Suprapubic skin (tissue), 4 donors: ENCODE data around the gene GPR149. TPM values are rescaled to one million over a fixed set of nuclear protein-coding genes. Genes with fewer than 3 reads are reported as not detected.
"Not testable (repeated sequence)": the region's sequence is repeated elsewhere in the genome, so short reads cannot be mapped to it uniquely, and the experiment has no call there.

Source experiments
- DNase-seq, 2 donors: peaks; one replicate each; pipeline ENCODE4 v3.0.0-alpha.2; 2019; ENCODE audit warnings: low spot score in 2 of 2
- H3K27ac ChIP-seq: fragments of 200-600 bp; sonication (generic); one replicate; pipeline ENCODE4 v1.5.1; 2019
- H3K27me3 ChIP-seq: fragments of 200-600 bp; sonication (generic); one replicate; pipeline ENCODE4 v1.5.1; 2019
- H3K36me3 ChIP-seq: fragments of 200-600 bp; sonication (generic); one replicate; pipeline ENCODE4 v1.5.1; 2019
- H3K4me1 ChIP-seq: fragments of 200-600 bp; sonication (generic); one replicate; pipeline ENCODE4 v1.5.1; 2019
- H3K4me3 ChIP-seq: fragments of 200-600 bp; sonication (generic); one replicate; pipeline ENCODE4 v1.5.1; 2019; ENCODE audit warnings: mild to moderate bottlenecking
- H3K9me3 ChIP-seq: fragments of 200-600 bp; sonication (generic); one replicate; pipeline ENCODE4 v1.5.1; 2019
- CTCF ChIP-seq, 2 donors: fragments of 200-600 bp in 1 of 2; fragments of 450-650 bp in 1 of 2; sonication (generic) in 1 of 2; IDR thresholded peaks; one replicate each; pipeline ENCODE4 v1.5.1; 2016 to 2019; ENCODE audit warnings: antibody characterized with exemption in 2 of 2, mild to moderate bottlenecking in 1 of 2, moderate library complexity in 1 of 2
- EP300 ChIP-seq: sonication (generic); formaldehyde crosslinking; IDR thresholded peaks from one replicate; pipeline ENCODE4 v1.6.1; 2017; ENCODE audit warnings: antibody characterized with exemption
- POLR2A ChIP-seq, 2 donors: fragments of 450-650 bp; IDR thresholded peaks; one replicate each; pipeline ENCODE4 v1.6.1; 2017; ENCODE audit warnings: antibody characterized with exemption in 2 of 2, mild to moderate bottlenecking in 2 of 2, moderate library complexity in 2 of 2
- POLR2AphosphoS5 ChIP-seq, 3 donors: sonication (generic); formaldehyde crosslinking; IDR thresholded peaks; one replicate each; pipeline ENCODE4 v1.6.1; 2017; ENCODE audit warnings: antibody characterized with exemption in 3 of 3
- WGBS: methylation state at CpG from one replicate; pipeline ENCODE4 v1.1.5; 2018; 5-methylcytosine and 5-hydroxymethylcytosine counted together
- total RNA-seq, 4 donors: library from RNA; depleted of rRNA; stranded (reverse); fragments of >200 nt; gene quantifications; one replicate each; pipeline ENCODE4 v1.1.0, GENCODE V29; 2016

Gene GPR149
- under 1 TPM in 1 of 4 donors, not detected in 3; 0.25 TPM for total RNA-seq

GRCh38 chr3:154430014-154430413 lies at the start of gene GPR149:
Gene GPR149 (minus strand): TSS chr3:154430190. CDS start chr3:154429615, 575 bp downstream.
- H3K27ac ChIP-seq: no peak within 1 kb of the TSS
- no peak for TF ChIP-seq EP300
- TF ChIP-seq POLR2AphosphoS5 (IDR thresholded peaks at IDR 0.05): no peak
- no peak for TF ChIP-seq CTCF (IDR thresholded peaks at IDR 0.05)
- TF ChIP-seq POLR2A (IDR thresholded peaks at IDR 0.05): no peak
- no peaks in the 10 kb centered on the region for H3K9me3 ChIP-seq
- DNase-seq: no peak
- H3K27me3 ChIP-seq: peaks cover 22% of the 10 kb centered on the region
- H3K4me1 ChIP-seq: peaks cover 18% of the 10 kb centered on the region
- 19% methylated on average over 7 of the region's 7 CpGs for WGBS
- no peaks in the 10 kb centered on the region for H3K36me3 ChIP-seq
- peak within 1 kb of the TSS; percentile 44 for H3K4me3 ChIP-seq

- Histone ChIP-seq H3K4me1 (no peaks in the 10 kb centered on the region), H3K4me3 (no peak overlapping the region), H3K36me3 (no peaks in the 10 kb centered on the region), H3K27me3 (no peaks in the 10 kb centered on the region), H3K9me3 (no peaks in the 10 kb centered on the region), H3K27ac (no peak overlapping the region)
- TF ChIP-seq POLR2A (IDR thresholded peaks at IDR 0.05): no peak
- TF ChIP-seq POLR2AphosphoS5 (IDR thresholded peaks at IDR 0.05): no peak
- TF ChIP-seq EP300: no peak
- no peak for TF ChIP-seq CTCF (IDR thresholded peaks at IDR 0.05)
- no peak for DNase-seq
These were observed 43.8 kb upstream of the GPR149 start for GRCh38 chr3:154473769-154474168.

GRCh38 chr3:154469585-154469984 lies 39.6 kb upstream of the GPR149 start:
- DNase-seq: no peak
- TF ChIP-seq POLR2AphosphoS5 (IDR thresholded peaks at IDR 0.05) (no peak), EP300 (no peak), CTCF (IDR thresholded peaks at IDR 0.05) (no peak), POLR2A (IDR thresholded peaks at IDR 0.05) (no peak)
- WGBS: 96% methylated on average over 1 of the region's 1 CpG

GRCh38 chr3:154464440-154465190 lies 34.6 kb upstream of the GPR149 start:
- no peaks in the 10 kb centered on the region for H3K27me3 ChIP-seq
- TF ChIP-seq POLR2AphosphoS5 (IDR thresholded peaks at IDR 0.05): no peak
- TF ChIP-seq CTCF (IDR thresholded peaks at IDR 0.05): no peak
- no peak for TF ChIP-seq POLR2A (IDR thresholded peaks at IDR 0.05)
- TF ChIP-seq EP300: no peak
- H3K4me3 ChIP-seq: no peak overlapping the region
- DNase-seq: no peak
- H3K36me3 ChIP-seq: no peaks in the 10 kb centered on the region
- H3K4me1 ChIP-seq: no peaks in the 10 kb centered on the region
- H3K27ac ChIP-seq: peak overlapping the region; percentile 53
- no peaks in the 10 kb centered on the region for H3K9me3 ChIP-seq

More at GRCh38 chr3:154469585-154469984, 39.6 kb upstream of the GPR149 start:
- Histone ChIP-seq H3K9me3 (no peaks in the 10 kb centered on the region), H3K4me1 (no peaks in the 10 kb centered on the region), H3K4me3 (no peak overlapping the region), H3K27ac (no peak overlapping the region), H3K27me3 (no peaks in the 10 kb centered on the region), H3K36me3 (no peaks in the 10 kb centered on the region)

GRCh38 chr3:154458560-154458959 lies 28.6 kb upstream of the GPR149 start:
- no peak overlapping the region for H3K27ac ChIP-seq
- H3K4me1 ChIP-seq: no peaks in the 10 kb centered on the region
- DNase-seq: no peak
- TF ChIP-seq EP300 (no peak), POLR2A (IDR thresholded peaks at IDR 0.05) (no peak), POLR2AphosphoS5 (IDR thresholded peaks at IDR 0.05) (no peak), CTCF (IDR thresholded peaks at IDR 0.05) (no peak)
- H3K9me3 ChIP-seq: no peaks in the 10 kb centered on the region
- H3K27me3 ChIP-seq: no peaks in the 10 kb centered on the region
- no peaks in the 10 kb centered on the region for H3K36me3 ChIP-seq
- WGBS: 79% methylated on average over 2 of the region's 2 CpGs
- no peak overlapping the region for H3K4me3 ChIP-seq

GRCh38 chr3:154439081-154439480 lies 9.1 kb upstream of the GPR149 start:
- H3K9me3 ChIP-seq, H3K36me3 ChIP-seq, H3K27ac ChIP-seq, DNase-seq, H3K4me1 ChIP-seq, H3K27me3 ChIP-seq, H3K4me3 ChIP-seq: not testable (repeated sequence)
- WGBS: 87% methylated on average over 12 of the region's 12 CpGs
